GM19238 (cell line): ENCODE measurements around the gene ZNF681.
"Not testable (repeated sequence)": the region's sequence is repeated elsewhere in the genome, so short reads cannot be mapped to it uniquely, and the experiment has no call there.

Source experiments
- DNase-seq: peaks from one replicate; pipeline ENCODE4 v3.0.0; 2011; ENCODE audit warnings: low spot score; ENCODE audit not compliant: insufficient read length

The ZNF681 gene

DNA sequence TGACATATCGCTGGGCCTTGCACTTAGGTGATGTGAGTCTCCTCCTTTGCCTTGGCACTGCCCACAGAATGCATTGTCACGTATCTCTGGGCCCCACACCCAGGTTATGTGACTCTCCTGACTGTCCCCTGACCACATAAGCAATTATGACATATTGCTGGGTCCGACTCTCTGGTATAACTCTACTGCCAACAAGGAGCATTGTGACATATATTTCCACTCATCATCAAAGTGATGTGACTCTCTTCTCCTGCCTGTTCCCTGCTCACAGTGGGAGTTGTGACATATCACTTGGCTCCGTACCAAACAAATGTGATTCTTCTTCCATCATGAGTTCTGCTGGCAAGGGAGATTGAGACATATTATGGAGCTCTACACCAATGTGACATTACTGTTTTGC, 15.4 kb upstream of the ZNF681 start:
- DNase-seq, result no peak

DNA sequence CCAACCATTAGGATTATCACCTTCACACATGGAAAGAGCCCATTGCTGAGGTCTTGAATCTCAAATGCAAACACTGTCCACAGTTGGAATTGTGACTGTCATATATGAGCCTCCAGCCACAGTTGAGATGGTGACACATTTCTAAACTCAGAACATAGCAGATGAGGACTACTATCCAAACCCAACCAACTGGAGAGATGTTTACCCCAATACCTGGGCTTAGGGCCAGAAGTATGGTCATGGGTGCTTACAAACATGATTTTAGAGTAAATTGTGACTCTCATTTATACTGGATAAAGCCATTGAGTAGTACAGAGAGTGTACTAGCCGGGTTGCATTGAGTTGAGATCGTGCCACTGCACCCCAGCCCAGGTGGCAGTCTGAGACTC, 14.0 kb upstream of the ZNF681 start:
- no peak for DNase-seq

DNA sequence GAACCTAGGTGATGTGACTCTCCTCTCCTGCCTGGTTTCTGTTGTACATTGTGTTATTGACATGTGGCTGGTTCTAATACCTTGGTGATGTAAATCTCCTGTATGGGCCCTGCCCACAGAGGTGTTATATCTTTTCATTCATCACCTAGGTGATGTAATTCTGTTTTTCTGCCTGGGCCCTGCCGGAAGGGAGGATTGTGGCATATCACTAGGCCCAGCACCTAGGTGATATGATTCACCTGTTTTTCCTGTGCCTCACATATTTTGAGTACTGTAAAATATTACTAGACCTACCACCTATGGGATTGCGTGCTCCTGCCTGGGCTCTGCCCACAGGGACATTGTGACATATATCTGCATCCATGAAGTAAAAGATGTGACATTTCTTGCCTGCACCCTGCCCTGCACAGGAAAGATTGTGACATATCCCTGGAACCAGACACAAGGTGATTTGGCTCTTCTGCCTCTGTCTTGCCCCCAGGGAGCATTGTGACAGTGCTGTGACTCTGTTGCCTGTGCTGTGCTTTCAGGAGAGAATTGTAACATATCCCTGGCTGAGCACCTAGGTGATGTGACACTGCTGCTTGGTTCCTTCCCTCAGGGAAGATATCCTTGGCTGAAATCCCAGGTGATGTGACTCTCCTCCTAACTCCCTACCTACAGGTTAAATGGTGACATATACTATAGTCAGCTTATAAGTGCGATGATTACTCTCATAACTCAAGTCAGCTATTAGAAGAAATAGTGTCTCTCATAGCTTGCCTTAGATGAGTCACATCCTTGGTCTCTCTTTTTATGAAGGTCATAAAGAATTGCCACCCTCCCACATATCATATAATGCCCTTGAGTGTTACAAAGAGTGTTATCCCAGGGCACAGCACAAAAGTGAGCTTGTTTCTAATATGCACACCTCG, 13.3 kb upstream of the ZNF681 start:
- no peak for DNase-seq

DNA sequence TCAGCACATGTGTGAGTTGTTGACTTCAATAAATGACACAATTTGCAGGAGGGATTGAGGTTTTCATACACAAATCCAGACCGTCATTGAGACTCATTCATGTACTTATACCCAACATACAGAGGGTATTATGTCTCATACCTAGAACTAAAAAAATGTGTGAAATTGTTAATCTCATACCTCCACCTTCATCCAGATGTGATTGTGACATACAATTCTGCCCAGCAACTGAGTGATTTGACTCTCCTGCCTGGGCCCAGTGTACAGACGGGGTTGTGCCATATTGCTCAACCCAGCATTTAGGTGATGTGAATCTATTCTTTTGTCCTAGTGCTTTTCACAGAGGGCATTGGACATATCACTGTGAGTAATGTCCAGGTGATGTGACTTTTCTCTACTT, 12.6 kb upstream of the ZNF681 start:
- DNase-seq, result no peak

DNA sequence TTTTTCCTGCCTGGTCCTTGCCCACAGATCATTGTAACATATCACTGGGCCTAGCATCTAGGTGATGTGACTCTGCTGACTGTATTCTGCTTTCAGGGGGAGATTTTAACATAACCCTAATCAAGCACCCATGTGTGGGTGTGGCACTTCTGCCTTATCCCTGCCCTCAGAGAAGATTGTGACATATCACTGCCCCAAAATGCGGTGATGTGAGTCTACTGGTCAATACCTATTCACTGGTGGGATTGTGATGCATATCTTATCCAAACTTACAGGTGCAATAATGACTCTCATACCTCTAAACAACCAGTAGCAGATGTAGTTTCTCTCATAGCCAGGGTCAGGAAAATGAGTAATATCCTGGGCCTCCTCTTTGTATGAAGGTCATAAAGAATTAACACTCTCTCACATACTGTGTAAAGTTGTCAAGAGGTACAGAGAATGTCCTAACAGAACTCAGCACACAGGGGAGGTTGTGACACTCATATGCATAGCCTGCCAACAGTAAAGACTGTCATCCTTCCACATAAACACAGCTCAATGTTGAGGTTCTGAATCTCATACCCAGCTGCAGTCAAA, 12.1 kb upstream of the ZNF681 start:
- no peak for DNase-seq

DNA sequence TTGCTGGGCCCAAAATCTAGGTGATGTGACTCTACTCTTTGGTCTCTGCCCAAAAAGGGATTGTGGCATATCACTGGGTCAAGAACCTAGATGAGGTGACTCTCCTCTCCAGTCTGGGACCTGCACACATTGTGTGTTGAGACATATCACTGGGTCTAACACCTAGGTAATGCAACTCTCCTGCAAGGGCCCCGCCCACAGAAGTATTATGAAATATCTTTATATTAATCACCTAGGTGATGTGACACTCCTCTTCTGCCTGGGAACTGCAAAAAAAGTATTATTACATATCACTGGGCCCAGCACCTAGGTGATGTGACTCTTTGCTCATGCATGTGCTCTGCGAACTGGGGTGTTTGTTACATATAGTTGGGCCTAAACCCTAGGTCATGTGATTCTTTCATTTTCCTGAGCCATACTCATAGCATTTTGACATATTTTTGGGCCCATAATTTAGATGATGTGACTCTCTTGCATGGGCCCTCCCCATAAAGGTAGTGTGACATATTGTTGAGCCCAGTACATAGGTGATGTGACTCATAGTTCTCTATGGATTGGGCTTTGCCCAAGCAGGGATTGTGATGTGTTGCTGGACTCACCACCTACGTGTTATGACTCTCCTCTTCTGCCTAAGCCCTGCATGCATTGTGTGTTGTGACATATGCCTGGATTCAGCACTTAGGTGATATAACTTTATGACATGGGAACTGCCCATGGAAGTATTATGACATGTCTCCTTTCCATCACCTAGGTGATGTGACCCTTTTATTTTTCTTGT, 11.2 kb upstream of the ZNF681 start:
- DNase-seq, result no peak

DNA sequence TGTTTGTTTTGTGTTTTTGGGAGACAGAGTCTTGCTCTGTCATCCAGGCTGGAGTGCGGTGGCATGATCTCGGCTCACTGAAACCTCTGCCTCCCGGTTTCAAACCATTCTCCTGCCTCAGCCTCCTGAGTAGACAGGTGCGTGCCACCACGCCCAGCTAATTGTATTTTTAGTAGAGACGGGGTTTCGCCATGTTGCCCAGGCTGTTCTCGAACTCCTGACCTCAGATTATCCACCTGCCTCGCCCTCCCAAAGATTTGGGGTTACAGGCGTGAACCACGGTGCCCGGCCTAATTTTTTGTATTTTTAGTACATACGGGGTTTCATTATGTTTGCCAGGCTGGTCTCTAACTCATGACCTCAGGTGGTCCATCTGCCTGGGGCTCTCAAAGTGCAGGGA, 8.3 kb upstream of the ZNF681 start:
- no peak for DNase-seq

DNA sequence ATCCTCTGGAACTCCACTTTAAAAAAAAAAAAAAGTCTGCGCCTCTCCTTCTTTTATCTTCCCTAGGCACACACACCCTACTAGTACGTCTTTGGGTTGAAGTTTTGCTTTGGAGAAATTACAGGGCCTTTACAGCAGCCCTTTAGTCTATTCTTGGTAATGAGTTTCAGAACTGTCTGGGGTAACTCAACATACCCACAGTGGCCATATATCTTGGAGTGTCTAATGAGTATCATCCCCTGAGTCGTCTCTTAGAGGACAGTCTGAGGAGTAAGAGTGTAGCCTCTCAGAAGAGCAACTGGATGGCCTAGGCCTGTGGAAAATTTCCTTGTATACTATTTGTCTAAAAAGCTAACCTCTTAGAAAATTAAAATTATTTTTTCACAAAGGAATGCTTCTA, 6.1 kb upstream of the ZNF681 start:
- DNase-seq, result no peak

DNA sequence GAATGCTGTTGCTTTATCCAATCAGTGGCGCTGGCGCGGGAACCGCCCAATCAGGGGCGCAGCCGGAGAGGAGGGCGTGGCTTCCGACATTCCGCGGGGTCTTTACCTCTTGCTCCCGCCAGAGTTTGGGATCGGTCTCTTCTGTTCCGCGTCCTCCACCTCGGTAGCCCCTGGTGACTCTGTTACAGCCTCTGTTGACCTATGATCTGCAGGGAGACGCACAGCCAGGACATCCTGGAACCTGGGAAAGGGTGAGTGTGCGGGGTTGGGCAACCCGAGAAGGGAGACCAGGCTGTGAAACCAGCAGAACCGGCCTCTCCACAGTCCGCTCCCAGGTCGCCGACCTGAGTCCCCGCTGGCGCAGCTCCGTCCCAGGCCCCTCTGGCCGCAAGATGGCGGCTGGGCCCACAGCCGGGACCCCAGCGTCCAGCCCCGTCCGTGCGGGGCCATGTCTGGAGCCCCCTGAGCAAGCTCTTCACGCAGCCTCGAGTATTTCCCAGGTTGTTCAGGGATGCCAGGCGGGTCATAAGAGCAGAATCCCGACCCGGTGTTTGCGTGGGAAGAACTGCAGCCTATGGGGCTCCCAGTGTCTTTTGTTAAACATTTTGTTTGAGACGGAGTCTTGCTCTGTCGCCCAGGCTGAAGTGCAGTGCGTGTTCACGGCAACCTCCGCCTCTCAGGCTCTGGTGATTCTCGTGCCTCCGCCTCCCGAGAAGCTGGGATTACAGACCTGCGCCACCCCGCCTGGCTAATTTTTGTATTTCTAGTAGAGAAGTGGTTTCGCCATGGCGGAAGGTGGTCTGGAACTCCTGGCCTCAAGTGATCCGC, 4.4 kb upstream of the ZNF681 start:
- no peak for DNase-seq

DNA sequence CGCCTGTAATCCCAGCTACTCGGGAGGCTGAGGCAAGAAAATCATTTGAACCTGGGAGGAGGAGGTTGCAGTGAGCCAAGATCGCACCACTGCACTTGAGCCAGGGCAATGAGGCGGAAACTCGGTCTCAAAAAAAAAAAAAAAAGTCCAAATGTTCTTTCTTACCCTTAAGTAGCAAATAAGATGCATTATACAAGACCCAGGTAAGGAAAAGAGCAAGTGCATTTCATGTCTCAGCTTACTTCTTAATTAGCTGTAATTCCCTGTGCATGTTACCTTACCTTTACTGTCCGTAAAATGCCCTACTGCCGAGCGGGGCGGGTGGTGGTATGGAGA, 3.8 kb upstream of the ZNF681 start:
- DNase-seq, result no peak

DNA sequence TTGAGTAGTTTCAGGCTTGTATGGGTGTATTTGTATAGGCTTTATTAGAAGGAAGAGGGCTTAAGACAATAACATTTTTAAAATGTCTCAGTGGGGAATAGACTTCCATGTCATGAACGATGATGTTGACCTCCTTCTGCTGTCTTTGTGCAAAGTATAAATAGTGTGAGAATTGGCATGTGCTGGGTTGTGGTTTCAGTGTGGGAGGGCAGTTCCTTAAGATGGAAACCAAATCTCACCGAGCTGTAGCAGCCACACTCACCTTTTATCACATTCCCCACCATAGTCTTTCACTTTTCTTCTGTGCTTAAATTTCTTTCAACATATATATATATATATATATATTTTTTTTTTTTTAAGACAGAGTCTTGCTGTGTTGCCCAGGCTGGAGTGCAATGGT, 1.6 kb upstream of the ZNF681 start:
- not testable (repeated sequence) for DNase-seq

DNA sequence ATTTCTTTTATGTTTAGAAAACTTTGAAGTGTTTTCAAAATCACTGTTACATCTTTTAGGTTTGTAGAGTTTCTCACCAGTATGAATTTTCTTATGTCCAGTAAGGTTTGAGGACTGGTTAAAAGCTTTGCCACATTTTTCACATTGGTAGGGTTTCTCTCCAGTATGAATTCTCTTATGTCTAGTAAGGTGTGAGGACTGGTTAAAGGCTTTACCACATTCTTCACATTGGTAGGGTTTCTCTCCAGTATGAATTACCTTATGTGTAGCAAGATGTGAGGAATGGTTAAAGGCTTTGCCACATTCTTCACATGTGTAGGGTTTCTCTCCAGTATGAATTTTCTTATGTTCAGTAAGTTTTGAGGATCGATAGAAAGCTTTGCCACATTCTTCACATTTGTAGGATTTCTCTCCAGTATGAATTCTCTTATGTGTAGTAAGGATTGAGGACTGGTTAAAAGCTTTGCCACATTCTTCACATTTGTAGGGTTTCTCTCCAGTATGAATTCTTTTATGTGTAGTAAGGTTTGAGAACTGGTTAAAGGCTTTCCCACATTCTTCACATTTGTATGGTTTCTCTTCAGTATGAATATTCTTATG, 15.0 kb downstream of the ZNF681 start:
- not testable (repeated sequence) for DNase-seq

DNA sequence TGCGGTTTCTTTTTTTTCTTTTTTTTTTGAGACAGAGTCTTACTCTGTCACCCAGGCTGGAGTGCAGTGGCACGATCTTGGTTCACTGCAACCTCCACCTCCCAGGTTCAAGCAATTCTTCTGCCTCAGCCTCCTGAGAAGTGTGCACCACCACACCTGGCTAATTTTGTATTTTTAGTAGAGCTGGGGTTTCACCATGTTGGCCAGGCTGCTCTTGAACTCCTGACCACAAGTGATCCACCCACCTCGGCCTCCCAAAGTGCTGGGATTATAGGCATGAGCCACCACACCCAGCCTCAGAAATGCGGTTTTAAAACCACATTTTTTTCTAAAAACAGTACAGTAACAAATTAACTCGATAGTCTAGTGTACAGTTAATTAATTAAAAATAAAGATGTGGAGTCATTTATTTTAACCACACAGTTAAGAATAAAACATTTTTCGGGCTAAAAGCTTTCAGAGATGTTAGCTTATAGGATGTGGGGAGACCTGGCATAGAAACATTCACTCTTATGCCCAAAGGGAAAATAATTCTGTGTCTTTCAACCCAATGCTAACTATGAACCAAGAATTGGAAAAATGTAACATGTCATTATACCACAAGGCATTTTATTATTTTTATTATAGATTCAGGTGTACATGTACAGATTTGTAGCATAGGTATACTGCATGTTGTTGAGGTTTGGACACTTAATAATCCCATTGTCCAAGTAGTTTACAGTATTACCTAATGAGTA, 27.8 kb downstream of the ZNF681 start:
- DNase-seq, result not testable (repeated sequence)

DNA sequence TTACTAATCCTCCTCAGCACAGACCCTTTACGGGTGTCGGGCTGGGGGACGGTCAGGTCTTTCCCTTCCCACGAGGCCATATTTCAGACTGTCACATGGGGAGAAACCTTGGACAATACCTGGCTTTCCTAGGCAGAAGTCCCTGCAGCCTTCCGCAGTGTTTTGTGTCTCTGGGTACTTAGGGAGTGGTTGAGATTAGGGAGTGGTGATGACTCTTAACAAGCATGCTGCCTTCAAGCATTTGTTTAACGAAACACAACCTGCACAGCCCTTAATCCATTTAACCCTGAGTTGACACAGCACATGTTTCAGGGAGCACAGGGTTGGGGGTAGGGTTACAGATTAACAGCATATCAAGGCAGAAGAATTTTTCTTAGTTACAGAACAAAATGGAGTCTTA, 34.5 kb downstream of the ZNF681 start:
- DNase-seq, result not testable (repeated sequence)

DNA sequence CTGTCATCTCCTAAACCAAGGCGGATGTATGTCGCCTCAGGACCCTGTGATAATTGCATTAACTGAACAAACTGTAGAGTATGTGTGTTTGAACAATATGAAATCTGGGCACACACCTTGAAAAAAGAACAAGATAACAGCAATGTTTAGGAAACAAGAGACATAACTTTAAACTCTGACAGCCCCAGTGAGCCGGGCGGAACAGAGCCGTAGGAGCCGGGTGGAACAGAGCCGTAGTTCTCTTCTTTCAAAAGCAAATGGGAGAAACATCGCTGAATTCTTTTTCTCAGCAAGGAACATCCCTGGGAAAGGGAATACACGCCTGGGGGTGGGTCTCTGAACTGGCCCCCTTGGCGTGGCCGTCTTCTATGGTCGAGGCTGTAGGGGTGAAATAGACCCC, 39.9 kb downstream of the ZNF681 start:
- no peak for DNase-seq

DNA sequence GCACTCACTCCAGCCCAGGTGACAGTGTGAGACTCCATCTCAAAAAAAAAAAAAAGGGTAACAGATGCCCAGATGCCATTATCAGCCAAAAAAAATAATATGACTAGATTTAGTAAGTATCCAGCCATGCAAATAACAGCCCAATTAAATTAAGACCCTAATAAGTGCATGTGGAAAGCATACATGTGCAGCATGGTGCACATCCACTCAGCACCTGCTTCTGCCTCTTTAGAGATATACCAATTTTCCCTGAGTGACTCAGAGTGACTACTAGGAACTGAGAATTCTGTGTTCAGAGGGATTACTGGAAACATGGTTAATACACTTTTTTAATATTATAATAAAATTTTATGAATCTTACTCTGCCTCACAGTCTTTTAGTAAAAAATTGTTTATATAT, 41.9 kb downstream of the ZNF681 start:
- no peak for DNase-seq

DNA sequence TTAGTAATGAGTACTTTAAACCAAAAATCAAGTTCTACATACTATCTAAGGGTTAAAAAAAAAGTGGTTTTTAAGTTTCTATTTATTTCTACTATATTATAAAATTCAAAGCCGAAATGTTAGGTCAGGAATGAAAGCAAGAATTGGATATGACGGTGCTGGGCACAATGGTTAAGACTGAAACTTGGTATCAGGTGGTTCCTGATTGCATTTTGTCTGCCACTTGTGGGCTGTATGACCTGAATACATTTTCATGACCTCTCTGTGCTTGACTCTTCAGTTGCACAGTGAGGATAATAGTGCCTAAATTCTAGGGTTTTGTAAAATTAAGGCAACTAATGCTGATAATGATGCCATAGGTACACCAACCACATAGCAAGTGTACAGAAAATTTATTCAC, 49.3 kb downstream of the ZNF681 start:
- DNase-seq, result no peak

DNA sequence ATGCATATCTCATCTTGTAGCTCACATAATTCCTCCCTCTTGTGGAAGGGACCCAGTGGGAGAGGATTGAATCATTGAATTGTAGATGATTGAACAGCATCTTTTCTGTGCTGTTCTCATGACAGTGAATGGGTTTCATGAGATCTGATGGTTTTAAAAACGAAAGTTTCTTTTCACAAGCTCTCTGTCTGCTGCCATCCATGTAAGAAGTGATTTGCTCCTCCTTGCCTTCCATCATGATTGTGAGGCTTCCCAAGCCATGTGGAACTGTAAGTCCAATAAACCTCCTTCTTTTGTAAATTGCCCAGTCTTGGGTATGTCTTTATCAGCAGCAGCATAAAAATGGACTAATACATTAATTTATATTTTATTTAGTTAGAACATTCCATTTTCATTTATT, 52.0 kb downstream of the ZNF681 start:
- DNase-seq, result no peak

DNA sequence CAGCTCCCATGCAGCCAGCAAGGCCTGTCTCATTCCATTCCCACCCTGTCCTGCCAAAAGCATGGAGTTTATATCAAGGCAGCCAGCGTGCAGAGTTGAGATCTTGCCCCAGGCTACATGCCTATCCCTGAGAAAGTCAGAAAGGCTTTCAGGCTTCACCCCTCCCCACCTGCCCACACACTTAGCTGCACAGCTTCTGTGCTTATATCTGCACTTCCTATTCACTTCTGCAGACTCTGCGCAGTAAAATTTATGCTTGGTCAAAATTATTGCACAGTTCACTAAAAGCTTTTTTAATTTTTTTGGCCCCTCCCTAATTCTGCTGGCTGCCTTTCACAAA, 59.2 kb downstream of the ZNF681 start:
- DNase-seq, result no peak

DNA sequence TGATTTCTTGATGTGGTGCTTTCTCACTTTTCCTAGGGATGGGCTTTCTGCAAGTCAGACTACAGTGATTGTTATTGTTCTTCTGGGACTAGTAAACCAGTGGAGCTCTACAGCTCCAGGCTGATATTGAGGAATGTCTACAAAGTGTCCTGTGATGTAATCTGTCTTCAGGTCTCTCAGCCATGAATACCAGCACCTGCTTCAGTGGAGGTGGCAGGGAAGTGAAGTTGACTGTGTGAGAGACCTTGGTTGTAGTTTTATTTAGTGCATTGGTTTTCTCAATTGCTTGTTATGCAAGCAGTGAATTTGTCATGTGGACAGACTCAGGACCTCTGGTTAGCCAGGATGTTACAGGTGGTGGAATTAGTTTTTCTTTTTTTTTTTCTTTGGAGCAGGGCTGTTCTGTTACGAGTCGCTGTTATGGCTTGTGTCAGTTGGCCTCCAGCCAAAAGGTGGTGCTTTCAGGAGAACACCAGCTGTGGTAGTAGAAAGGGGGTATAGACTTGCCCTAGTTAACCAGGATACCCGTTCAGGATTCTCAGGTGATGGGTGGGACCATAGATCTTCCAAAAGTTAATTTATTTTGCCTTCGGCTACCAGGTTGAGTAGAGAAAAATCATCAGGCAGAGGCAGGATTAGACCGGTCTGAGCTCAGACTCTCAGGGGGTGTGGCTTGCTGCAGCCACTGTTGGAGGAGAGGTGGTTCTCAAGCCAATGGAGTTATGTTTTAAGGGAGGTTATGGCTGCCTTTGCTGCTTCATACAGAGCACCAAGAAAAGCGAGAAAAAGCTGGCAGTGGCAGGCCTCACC, 59.8 kb downstream of the ZNF681 start:
- DNase-seq, result no peak
